Measurements from ENCODE around the gene TRIM42. TPM values are rescaled to one million over a fixed set of nuclear protein-coding genes. Genes with fewer than 3 reads are reported as not detected.

TRIM42 gene
- total and polyA plus RNA-seq, 9 of the 15 experiments (the other 6 are each of a cell fraction or from before 2014, with no cell fraction given): not detected

GRCh38 chr3:140727886-140728285, 50.0 kb downstream of the TRIM42 start:
- Histone ChIP-seq H3K4me3 (no peak overlapping the region), H3K9me3 (replicated peaks; ENCODE audit: control insufficient read depth, insufficient read depth, low read depth, low read length) (no peaks in the 10 kb centered on the region), H3K9me1 (ENCODE audit: control insufficient read depth, insufficient read depth, low read length) (no peaks in the 10 kb centered on the region), H3K4me1 (replicated peaks in 1 of 2; ENCODE audit: control insufficient read depth in 2 of 2, insufficient read depth in 2 of 2, low read length in 2 of 2) (no peaks in the 10 kb centered on the region; a peak in 1 of 5 replicates), H3K27ac (ENCODE audit: extremely low read depth, low read depth, low read length) (no peak overlapping the region), H3K36me3 (ENCODE audit: control insufficient read depth, insufficient read depth, low read length) (no peaks in the 10 kb centered on the region), H4K20me1 (replicated peaks; ENCODE audit: control insufficient read depth, insufficient read depth, low read length) (no peaks in the 10 kb centered on the region), H3K9ac (ENCODE audit: insufficient read depth in 1 of 2, low read depth in 2 of 2, low read length in 2 of 2) (no peak overlapping the region), H3K27me3 (ENCODE audit: control insufficient read depth in 2 of 2, insufficient read depth in 2 of 2, low read length in 2 of 2) (peaks cover 0 to 18% of the 10 kb centered on the region in 2 experiments; a peak in 2 of 5 replicates), H2AFZ (ENCODE audit: low read depth, low read length) (no peak overlapping the region), H3K79me2 (ENCODE audit: control insufficient read depth, insufficient read depth, low read length) (no peaks in the 10 kb centered on the region), H3K4me2 (ENCODE audit: insufficient read depth, low read length) (no peak overlapping the region)
- POLR2A ChIA-PET: interaction anchor here (0.6 kb wide), 1 partner anchor 53 kb away, joined by 3 read pairs; no protein-coding TSS in a partner anchor
- in situ Hi-C loops (cut with MboI): no loop called here
- DNase-seq (ENCODE audit: extremely low read depth in 1 of 4, low spot score in 3 of 4): peak in 1 of 4 experiments; percentile 2
- intact Hi-C loops (cut with micrococcal nuclease): no loop called here
- WGBS (ENCODE audit: insufficient coverage, low coverage, missing lambda C conversion rate): 2% methylated on average over 4 of the region's 4 CpGs
- ATAC-seq: no peak
- CTCF ChIA-PET (ENCODE audit: low intra/inter-chr PET ratio): no interaction called here
- FAIRE-seq: no peak
- TF ChIP-seq ZNF778 (CRISPR knock-in tag; IDR thresholded peaks at IDR 0.05): no peak
- no peak for TF ChIP-seq ELF2 (CRISPR knock-in tag; IDR thresholded peaks at IDR 0.05)
- TF ChIP-seq ARHGAP35 (IDR thresholded peaks at IDR 0.05; ENCODE audit: partially characterized antibody): no peak
- no peak for TF ChIP-seq U2AF1 (optimal IDR thresholded peaks at IDR 0.05; ENCODE audit: low read depth, low read length)
- TF ChIP-seq NEUROD1 (IDR thresholded peaks at IDR 0.05; ENCODE audit: borderline replicate concordance, low read depth, low read length, partially characterized antibody): no peak
- no peak for TF ChIP-seq E2F8 (IDR thresholded peaks at IDR 0.05; ENCODE audit: low read depth, partially characterized antibody)
- TF ChIP-seq, protein P1, sequence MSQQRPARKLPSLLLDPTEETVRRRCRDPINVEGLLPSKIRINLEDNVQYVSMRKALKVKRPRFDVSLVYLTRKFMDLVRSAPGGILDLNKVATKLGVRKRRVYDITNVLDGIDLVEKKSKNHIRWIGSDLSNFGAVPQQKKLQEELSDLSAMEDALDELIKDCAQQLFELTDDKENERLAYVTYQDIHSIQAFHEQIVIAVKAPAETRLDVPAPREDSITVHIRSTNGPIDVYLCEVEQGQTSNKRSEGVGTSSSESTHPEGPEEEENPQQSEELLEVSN (IDR thresholded peaks at IDR 0.05; ENCODE audit: borderline replicate concordance in 1 of 2, extremely low read depth in 1 of 2, insufficient read depth in 1 of 2, insufficient read length in 1 of 2, low read depth in 1 of 2, low read length in 1 of 2, poor library complexity in 1 of 2, severe bottlenecking in 1 of 2): no peak
- TF ChIP-seq NCOA1 (IDR thresholded peaks at IDR 0.05; ENCODE audit: low read depth): no peak
- no peak for TF ChIP-seq NFATC3 (IDR thresholded peaks at IDR 0.05)
- no peak for TF ChIP-seq ZNF175 (CRISPR knock-in tag; IDR thresholded peaks at IDR 0.05; ENCODE audit: low read depth)
- TF ChIP-seq RUNX1 (IDR thresholded peaks at IDR 0.05; ENCODE audit: low read depth): no peak
- TF ChIP-seq POLR2H (tag; IDR thresholded peaks at IDR 0.05; ENCODE audit: low read depth): no peak
- TF ChIP-seq NFE2 (IDR thresholded peaks at IDR 0.05; ENCODE audit: low read depth): no peak
- BruUV-seq (replicated peaks): no TSS peak

All from K562 (cell line).